MM.1S (cell line): ENCODE results near the gene KRTAP10-3.

Source experiments
- EZH2 ChIP-seq: fragments of 300-600 bp; sonication (generic); optimal IDR thresholded peaks from 2 replicates; pipeline ENCODE3; 2017; ENCODE audit warnings: low read depth, mild to moderate bottlenecking, antibody characterized with exemption, low read length, mixed read lengths
- TF ChIP-seq, protein P1 (sequence below): fragments of 300-600 bp; sonication (generic); IDR thresholded peaks from 2 replicates; pipeline ENCODE4 v1.5.1; 2016; ENCODE audit warnings: antibody characterized with exemption, low read length, mixed read lengths

GRCh38 chr21:44550807-44551206, 7.8 kb downstream of the KRTAP10-3 start:
- TF ChIP-seq, protein P1, sequence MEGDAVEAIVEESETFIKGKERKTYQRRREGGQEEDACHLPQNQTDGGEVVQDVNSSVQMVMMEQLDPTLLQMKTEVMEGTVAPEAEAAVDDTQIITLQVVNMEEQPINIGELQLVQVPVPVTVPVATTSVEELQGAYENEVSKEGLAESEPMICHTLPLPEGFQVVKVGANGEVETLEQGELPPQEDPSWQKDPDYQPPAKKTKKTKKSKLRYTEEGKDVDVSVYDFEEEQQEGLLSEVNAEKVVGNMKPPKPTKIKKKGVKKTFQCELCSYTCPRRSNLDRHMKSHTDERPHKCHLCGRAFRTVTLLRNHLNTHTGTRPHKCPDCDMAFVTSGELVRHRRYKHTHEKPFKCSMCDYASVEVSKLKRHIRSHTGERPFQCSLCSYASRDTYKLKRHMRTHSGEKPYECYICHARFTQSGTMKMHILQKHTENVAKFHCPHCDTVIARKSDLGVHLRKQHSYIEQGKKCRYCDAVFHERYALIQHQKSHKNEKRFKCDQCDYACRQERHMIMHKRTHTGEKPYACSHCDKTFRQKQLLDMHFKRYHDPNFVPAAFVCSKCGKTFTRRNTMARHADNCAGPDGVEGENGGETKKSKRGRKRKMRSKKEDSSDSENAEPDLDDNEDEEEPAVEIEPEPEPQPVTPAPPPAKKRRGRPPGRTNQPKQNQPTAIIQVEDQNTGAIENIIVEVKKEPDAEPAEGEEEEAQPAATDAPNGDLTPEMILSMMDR = no peak
- TF ChIP-seq EZH2 = no peak
